HK-2 (cell line): Measurements from ENCODE around the gene NDUFAF8.

Source experiments
- DNase-seq: peaks from one replicate; pipeline ENCODE4 v3.0.0-alpha.2; 2018; ENCODE audit not compliant: unreplicated experiment

Gene NDUFAF8

DNA sequence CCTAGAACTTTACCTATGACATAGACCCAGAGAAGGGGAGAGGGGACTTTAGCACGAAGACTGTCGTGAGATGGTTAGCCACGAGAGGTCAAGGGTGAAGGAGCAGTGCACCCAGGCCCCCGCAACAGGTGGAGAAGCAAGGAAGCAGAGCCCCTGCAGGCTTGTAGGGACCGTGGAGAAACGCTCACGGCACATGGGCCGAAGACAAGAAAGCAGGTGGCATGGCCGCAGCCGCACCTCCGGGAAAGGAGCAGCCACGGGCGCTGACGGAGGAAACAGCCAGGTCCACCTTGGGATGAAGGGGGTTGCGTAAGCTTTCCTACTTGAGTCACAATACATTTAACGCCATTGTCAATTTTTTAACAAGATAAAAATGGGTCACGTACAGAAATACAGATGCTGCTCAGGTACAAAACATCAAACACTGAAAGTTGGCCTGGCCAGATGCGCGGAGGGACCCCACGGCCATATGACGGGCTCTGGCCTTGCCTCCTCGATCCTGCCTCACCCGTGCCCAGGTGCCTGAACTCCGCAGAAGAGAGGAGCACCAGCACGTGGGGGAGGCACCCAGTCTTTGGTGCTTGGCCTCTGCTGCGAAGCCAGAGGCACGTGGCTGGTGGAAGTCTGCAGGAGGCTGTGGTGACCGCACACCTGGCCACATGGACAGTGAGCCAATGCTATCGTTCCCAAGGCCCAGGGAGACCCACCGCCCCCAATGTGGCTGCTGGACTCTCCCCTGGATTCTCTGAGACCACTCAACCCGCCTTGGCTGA, 34.8 kb downstream of the NDUFAF8 start:
- no peak for DNase-seq

DNA sequence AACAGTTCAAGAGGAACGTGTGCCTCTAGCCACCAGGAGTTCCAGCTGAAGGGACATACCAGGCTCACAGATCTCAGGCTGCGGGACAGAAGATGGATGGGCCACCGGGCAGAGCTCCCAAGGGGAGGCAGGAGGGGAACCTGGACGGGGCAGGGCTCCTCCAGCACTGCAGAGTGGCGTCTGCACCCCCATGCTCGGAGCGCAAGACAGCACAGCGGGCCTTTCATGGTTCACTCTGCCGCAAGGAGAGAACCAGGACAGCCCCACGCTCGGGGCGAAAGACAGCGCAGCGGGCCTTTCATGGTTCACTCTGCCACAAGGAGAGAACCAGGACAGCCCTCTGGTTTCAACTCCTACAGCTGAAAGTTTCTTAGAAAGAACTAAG, 35.3 kb downstream of the NDUFAF8 start:
- DNase-seq = no peak

DNA sequence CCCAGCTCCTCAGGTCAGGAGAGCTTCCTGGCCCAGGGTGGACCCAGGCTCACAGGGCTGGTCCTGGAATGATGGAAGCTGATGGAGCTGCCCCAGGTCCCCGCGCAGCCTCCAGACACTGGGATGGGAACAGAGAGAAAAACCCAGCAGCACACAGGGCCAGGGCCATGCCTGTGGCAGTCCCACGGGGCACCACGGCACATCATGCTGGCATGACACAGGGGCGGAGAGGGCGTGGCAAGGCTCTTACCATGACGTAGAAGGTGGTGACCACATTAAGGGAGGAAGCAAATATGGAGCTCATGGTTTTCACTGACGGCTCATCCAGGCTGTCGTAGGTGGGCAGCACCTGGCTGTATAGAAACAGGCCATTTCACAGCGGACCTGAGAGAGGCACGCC, 37.7 kb downstream of the NDUFAF8 start:
- no peak for DNase-seq

DNA sequence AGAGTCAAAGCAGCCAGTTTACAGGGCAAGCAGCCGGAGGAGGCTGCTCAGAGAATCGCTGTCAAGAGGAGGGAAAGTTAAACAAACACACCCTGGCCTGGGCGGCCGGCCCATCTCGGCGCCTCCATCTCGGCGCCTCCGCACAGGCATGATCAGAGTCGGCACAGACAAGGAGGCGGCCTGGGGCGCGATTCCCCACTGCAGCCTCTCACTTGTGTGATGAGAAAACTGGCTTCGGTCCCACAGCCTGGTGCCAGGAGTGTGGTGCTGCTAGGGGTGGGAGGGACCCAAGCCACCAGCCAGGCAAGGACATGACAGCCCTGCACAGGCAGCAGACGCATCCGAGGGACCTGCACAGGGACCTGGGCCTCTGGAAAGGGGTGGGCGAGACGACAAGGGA, 38.3 kb downstream of the NDUFAF8 start:
- no peak for DNase-seq

DNA sequence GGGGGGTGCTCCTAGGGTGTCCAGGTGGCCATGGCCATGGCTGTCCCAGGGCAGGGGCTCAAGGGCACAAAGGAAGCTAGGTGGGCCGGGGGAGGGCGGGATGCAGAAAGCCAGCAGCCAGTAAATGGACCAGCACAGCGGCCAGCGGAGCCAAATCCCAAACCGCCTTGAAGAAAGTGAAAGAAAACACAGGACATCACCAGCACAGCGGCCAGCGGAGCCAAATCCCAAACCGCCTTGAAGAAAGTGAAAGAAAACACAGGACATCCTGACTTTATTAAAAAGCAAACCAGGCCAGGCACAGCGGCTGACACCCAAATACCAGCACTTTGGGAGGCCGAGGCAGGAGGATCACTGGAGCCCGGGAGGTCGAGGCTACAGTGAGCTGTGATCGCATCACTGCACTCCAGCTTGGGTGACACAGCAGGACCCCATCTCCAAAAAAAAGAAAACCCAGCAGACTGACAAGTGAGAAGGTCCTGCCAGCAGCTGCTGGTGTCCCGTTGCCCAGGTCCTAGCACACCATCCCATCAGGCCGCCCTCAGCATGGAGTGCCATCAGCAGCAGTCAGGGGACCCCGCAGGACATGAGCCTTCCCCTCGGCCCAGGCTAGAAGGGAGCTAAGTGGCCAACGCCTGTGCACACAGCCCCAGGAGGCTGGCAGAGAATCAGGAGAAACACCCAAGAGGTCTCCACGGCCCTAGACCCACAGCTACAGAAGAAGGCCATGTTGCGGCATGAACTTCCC, 39.0 kb downstream of the NDUFAF8 start:
- no peak for DNase-seq

DNA sequence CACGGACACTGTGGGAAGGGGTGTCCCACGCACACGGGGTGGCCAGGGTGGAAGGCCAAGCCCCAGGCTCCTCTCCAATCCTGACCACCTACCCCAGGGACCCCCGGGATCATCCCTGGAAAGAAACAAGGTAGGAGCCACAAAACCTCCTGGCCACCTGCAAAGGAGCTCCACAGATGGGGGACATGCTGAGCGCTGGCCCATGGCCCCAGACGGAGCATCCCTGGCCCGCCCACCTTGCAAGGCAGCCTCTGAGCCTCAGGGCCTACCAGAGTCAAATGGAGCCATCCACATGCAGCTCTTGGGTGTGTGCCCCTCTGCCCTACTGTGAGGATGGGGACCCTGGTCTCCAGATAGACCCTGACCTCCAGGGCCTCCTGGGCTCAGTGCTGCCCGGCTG, 39.7 kb downstream of the NDUFAF8 start:
- no peak for DNase-seq

DNA sequence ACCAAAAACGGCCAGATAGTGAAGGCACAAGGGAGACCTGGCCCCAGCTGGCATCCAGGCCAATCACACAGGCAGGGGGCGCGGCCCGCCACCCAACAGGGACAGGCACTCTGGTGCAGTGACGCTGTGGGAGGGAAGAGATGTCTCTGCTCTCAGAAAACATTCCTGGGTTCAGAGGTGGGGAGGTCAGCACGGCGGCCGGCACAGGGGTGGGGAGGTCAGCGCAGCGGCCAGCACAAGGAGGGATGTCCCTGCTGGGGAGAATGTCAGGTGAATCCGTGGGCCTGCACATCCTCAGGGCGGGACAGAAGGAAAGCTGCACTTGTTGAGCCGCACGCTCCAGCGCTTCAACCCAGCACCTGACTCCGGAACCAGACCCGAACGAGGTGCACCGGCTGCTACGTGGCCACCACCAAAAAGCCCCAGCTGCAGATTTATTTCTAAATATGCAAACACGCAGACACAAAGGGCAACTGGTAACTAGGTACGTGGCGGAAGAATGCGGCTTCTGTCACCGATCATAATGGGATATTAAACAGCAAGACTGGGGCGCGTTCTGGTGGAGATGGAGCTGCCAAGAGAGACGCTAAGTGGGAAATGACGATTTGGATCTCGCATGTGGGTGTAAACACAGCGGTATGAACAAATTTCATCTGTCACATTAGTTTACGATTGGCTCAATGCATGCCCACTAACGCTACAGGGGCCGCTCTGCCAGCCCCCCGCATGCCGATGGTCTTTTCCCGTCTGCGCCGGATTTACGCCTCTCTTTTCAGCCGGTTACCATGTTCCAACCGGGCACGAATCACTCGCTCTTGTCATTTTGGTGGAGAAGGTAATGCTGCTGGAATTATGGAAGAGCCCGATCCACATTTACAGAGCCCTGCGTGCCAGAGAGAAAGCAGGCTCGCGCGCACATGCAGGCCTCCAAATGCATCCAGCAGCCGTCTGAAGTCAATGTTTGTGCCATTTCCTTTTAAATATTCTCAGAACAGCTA, 40.5 kb downstream of the NDUFAF8 start:
- DNase-seq = no peak

DNA sequence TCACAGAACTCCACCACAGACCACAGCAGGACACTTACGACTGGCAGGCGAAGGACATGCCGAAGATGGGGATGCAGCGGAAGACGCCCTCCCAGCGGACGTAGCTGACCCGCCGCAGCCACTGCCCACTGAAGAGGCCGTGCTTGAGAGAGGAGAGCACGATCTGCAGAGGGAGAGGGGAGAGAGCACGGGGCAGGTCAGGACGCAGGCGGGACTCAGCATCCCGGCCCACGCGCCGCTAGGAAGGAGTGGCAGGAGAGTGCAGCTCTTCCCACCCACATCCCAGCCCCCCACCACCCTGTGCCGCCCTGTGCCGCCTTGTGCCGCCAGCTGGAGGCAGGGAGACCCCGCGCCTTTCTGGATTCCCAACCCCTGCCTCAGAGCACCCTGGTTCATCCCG, 41.5 kb downstream of the NDUFAF8 start:
- no peak for DNase-seq

DNA sequence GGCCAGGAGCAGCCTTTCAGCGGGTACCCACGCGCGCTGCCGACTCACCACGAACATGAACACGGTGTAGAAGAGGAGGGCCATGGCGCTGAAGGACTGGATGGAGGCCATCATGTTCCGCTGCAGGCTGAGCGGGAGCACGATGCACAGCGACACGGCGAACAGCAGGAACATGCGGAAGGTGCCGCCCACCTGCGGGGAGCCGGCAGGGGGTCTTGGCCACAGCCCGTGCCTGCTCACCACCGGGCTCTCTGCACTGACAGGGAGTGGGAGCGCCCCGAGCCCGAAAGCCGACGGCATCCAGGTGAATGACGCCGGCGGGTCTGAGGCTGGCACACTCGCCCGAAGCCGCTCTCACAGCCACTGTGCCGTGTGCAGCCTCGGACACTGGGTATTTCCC, 43.0 kb downstream of the NDUFAF8 start:
- no peak for DNase-seq

DNA sequence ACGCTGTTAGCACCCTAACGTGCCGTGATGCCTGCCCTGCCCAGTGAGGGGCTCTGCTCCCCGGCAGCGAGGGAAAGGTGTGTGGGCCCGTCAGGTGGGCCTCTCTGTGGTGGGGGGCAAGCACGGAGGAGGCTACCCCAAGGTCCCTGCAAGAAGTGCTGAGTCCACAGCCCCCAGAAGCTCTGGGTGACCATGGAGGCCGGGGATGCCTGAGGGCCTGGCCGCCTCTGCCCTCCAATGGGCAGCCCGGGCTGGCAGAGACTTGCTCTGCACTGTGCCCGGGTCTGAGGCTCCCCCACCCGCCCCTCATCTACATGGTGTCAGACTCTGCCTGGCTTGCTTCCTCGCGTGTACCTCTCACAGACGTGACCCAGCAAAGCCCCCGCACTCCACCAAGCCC, 43.8 kb downstream of the NDUFAF8 start:
- DNase-seq = no peak

DNA sequence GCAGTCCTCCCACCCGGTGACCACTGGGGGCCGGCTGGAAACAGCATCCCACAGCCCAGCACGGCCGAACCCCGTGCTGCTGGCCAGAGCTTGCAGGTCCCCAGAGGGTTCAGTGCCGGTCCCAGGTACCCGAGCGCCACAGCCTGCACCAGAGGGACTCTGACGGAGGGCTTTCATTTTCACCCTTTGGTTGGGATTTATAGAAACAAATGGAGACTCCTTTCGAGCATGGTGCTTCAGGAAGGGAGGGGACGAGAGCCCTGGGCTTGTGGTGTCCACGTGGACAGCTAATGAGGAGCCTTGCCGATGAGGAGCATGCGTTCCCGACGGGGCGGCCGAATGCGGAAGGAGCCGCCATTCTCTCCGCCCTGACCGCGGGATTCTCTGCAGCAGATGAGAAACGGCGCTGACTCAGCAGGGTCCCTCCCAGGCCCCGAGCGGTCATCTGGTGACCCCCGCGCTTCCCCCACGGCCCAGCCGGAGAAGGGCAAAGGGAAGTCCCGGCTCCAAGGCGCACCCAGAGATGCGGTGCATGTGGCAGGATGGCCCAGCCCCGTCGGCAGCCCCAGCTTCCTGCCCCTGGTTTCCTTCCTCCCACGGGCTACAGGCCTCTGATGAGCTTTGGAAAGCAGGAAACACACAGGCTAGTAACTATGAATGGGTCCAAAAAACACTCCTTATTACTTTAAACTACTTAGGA, 46.2 kb downstream of the NDUFAF8 start:
- DNase-seq = no peak

DNA sequence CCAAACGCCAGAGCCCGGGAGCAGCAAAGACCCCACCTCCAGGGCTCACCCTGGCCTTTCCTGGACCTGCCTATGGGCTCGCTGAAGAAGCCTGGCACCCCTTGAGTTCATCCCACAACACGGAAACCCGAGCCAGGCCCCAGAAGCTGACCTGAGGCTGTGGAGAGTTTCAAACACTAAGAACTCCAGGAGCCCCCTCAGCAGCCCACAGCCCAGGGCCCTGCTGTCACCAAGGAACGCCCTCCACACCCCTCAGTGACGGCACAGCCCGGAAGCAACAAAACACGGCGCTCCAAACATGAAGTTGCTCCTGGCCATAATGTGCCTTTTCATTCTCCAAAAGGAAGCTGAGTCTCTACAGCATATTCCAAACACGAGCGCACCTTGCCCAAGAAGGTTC, 46.8 kb downstream of the NDUFAF8 start:
- no peak for DNase-seq

DNA sequence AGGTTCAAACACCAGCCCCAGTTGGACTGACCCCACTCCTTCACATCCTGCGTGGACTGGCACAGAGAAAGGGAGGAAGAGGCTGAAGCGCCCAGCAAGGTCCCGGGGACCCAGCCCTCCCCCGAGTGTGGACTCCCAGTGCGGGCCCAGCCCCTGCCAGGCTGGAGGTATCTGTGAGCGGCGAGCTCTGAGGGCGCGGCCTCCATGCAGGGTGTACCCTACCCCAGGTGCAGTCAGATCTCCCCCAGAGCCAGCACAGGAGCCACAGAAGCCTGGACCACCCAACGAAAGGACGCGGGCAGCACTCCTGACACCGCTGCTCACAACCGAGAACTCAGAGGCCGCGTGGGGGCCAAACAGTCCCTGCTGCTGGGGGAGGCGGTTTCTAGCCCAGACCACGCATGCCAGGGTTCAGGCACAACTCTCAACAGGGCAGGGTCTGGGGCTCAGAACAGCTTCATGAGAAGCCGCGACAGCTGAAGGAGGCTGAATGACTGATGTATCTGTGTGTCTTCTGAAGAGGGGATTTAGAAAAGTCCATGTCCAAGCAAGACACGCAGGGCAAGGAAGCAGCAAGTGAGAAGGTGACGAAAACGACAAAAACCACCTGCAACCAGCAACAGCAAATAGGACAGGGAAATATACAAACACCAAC, 47.5 kb downstream of the NDUFAF8 start:
- no peak for DNase-seq

DNA sequence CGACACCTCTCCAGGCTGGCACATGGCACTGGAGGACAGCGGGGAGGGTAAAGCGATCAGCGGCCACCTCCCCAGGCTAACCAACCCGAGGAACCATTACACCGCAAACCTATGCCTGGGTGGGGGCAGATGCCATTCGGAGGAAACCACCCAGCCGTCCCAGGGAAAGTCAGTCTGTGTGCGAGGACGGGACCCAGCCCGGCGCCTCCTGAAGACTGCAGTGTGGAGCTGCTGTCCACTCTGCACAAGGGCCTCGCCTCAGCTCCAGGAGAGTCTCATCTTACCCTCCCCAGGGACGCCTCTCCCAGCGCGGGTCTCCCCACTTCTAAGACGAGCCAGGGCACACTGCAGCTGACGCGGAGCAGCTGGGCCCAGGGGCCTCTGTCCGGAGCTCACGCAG, 48.0 kb downstream of the NDUFAF8 start:
- no peak for DNase-seq

DNA sequence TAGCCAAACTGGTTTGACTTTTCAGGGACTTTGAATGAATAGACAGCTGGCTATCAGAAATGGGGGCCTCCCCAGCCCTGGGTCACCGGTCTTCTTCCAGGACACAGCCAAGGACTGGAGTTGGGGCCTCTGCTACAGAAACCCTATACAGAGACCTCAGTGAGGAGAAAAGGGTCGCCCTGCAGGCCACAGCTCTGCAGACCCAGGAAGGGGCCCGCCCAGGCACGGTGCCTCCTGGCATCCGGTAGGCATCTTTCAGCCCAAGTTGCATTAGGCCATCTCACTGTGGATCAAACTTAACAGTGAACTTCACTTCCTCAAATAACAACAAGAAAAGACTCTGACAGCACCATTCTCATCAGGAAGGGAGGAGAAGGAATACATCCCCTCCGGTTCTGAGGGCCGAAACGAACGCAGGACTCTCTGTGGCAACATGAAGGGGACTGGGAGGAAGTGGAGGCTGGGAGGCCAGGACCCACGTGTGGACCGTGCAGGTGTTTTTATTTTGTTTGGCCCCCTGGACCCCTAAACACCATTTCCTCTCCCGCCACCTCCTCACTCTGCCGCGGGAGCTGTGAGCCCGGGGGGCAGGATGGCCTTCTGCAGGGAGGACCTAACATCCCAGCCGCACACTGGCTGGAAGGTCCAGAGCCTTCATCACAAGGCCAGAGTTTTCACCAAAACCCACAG, 48.8 kb downstream of the NDUFAF8 start:
- no peak for DNase-seq

DNA sequence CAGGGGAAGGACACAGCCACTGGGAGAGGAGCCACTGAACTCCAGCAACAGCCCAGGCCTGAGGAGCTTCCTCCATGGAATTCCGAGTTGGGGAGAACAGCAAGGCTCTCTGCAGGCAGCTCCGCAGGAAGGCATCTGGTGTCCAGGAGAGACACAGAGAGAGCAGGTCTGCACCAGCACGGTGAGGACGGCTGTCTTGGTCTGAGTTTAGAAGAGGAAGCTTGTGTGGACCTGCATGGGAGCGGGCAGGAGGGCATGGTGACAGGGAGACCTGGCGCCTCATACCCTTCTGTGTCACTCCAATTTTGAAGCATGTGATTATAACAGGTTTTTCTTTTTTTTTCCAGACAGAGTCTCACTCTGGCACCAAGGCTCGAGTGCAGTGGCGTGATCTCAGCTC, 49.6 kb downstream of the NDUFAF8 start:
- DNase-seq = no peak

DNA sequence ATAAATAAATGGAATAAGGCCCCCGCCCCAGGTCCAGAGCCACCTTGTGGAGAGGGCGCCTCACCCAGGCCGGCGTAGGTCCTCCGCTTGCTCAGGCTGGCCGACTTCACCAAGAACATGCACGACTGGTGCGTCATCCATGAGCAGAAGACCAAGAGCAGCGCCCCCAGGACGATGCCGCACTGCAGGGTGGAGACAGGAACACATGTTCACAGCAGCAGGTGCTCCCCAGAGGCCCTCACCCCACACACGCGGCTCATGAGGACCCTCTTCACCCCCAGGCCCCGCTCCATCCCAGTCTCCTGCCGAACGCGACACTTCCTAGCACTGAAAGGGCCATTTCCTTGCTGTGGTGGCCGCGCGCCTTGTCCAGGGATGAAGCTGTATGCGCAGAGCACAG, 50.5 kb downstream of the NDUFAF8 start:
- DNase-seq = no peak

DNA sequence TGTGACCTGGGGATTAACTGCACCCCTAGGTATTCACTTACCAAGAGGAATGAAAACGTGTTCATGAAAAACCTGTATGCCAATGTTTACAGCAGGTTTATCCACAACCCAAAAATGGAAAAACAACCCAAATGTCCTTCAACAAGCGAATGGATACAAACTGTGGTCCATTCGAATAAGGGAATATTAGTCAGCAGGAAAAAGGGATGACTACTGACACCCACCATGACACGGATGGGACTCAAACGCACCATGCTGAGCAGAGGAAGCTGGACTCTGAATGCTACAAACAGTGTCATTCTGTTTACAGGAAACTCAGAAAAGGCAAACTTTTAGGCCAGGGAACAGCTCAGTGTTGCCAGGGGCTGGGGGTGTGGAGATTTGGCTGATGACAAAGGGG, 51.1 kb downstream of the NDUFAF8 start:
- no peak for DNase-seq
